ENCODE measurements around the gene IRX6.

IRX6 gene

GRCh38 chr16:55367301-55367811 lies 43.4 kb downstream of the IRX6 start:
- DNase-seq (ENCODE audit: low read depth in 2 of 2) = no peak

- no peak for DNase-seq (ENCODE audit: low read depth in 2 of 2)
Measured at GRCh38 chr16:55367866-55368603, 44.0 kb downstream of the IRX6 start.

- DNase-seq (ENCODE audit: low read depth in 2 of 2) = no peak
Measured at GRCh38 chr16:55369151-55369550, 45.1 kb downstream of the IRX6 start.

DNA sequence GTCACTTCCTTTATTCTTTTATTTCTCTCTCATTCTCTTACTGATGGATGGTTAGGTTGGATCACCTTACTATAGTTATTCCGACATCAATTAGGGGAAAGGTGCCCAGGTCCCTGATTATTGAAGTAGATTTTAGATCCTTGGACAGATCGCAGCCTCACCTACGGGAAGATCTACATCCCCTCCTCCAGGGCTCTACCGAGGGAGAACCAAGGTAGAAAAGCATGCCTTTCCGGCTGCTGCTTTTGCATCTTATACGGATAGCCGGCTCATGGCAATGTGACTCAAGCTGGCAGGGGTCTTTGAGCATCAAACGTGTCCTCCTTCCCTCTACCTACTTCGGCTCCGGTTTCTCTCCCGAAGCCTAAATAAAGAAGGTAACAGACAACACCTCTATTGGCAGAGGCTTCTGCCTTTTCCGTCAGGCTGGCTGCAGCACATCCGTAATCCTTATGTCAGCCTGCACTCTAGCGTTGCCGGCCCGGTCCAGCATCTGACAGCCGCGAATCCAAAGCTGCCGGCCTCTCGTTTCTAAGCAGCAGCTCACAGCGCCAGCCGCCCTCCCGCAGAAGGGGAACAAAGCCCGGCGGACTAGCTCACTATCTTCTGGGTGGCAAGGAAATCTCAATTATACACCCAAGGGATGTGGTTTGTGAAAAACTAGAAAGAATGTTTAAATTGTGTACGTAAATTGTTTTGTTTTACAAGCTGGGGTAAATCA lies 46.9 kb downstream of the IRX6 start:
- no peak for DNase-seq (ENCODE audit: low read depth in 2 of 2)

DNA sequence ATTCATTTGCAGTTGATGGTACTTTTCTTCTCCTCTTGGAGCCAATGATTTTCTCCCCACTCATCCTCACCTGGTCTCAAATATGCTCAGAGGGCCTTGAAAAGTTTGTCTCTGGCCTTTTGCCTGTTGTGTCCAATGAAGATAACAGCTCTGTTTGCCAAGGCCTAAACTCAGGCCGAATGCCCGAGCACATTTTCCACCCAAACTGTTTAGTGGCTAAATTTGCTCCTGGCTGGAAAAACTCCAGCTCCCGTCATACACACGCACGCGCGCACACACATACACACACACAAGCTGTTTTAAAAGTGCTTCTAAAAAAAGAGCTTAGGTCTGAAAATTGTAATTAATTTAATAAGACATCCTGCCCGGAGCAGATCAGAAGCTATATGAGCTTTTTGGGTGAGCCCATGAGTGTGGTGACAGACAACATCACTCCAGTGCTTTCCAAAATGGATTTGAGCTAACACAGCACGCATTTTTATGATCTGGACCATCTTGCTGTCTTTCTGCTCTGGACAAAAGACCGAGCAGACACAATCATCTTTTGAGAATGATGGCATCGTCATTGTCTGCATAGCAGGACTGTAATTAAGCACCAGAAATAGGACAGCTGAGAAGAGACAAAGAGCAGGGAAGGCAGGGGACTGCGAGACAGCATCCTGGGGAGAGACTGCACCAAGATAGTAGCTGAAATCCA lies 48.9 kb downstream of the IRX6 start:
- DNase-seq (ENCODE audit: low read depth in 2 of 2) = no peak

DNA sequence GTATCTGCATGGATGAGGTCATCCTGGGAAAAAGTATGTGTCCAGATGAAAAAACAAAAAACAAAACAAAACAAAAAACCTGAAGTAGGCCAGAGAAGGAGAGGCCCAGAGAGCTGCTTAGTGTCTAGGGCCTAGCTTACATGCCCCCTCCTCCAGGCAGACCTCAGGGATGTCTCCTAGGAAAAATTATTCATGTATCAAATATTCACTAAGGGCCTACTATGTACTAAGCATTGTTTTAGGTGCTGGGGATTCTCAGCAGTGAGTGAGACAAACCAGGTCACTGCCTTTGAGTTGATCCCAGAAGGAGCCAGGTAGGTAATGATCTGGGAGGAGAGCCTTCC lies 49.5 kb downstream of the IRX6 start:
- DNase-seq (ENCODE audit: low read depth in 2 of 2) = no peak

GRCh38 chr16:55376045-55376444 lies 52.0 kb downstream of the IRX6 start:
- no peak for DNase-seq (ENCODE audit: low read depth in 2 of 2)

- DNase-seq (ENCODE audit: low read depth in 2 of 2) = no peak
Measured at GRCh38 chr16:55376567-55377167, 52.7 kb downstream of the IRX6 start.

DNA sequence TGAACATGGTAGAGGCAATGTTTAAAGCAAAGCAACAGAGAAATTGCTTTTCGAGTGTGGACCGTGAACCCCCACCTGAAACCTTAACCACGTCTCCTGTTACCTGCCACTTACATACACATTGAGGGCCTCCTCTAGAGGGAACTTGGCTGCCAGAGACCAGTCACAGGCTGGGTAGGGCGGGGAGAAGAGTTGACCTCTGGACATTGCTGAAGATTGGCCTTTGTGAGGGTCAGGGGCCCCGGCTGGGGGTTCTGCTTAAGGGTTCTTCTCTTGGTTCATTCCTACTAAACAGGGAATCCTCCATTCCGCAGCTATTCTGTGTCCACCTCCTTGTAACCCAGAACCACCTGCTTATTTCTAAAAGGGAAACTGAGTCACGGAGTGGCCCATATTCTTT lies 53.8 kb downstream of the IRX6 start:
- DNase-seq (ENCODE audit: low read depth in 2 of 2) = no peak

DNA sequence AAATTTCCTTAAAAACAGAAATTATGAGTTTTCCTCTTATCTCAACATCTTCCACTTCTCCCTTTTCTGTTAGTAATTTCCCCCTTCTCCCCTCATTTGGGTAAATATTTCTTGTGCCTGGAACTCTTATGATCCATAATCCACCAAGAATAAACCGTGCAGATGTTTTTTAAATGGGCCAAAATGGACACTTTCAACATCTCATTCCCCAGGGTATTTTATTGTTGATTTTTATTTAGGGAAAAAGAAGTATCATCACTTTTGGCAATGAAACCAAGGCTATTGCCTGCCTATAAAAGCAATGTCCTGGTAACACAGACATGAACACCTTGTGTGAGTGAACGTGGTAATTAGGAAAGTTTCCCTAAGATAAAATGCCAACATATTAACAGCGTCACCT lies 54.6 kb downstream of the IRX6 start:
- no peak for DNase-seq (ENCODE audit: low read depth in 2 of 2)

GRCh38 chr16:55379371-55379770 lies 55.4 kb downstream of the IRX6 start:
- DNase-seq (ENCODE audit: low read depth in 2 of 2) = no peak

DNA sequence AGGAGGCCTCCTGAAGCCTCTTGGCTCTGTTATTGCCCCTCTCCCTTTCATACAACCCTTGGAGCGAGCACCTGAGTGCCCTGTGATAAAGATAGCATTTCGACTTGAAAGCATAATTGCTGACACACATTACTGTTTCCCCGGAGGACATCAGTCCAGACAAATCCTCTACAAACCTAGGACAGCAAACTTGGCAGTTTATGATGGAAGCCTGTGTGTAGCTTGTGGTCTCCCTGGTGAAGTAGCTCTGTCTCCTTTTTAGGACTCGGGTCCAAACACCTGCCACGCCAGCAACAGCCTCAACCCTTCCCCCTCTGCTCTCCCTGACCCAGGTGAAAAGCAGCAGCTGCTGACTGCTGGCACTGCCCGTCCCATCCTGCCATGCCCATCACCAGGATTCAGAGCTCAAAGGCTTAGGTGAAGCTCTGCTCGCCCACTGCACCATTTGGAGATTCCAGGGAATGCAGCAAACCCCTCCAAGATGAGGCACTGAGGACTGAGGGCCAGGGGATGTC lies 55.9 kb downstream of the IRX6 start:
- no peak for DNase-seq (ENCODE audit: low read depth in 2 of 2)
